ENCODE data around the gene MZT2B. TPM values are rescaled to one million over a fixed set of nuclear protein-coding genes. Genes with fewer than 3 reads are reported as not detected.
A peak's percentile ranks its signal among the peaks of the same experiment; 100 is the strongest.
"Not testable (repeated sequence)": the region's sequence is repeated elsewhere in the genome, so short reads cannot be mapped to it uniquely, and the experiment has no call there.

Gene MZT2B
- total RNA-seq, 1 experiment from 2014 or later: 265 TPM

- CTCF ChIA-PET; H3K27ac Mint-ChIP-seq (ENCODE audit: unreplicated experiment); H3K4me3 Mint-ChIP-seq (ENCODE audit: low read depth, unreplicated experiment); H3K27me3 Mint-ChIP-seq (ENCODE audit: unreplicated experiment); H3K4me1 Mint-ChIP-seq (ENCODE audit: low read depth, unreplicated experiment); BruUV-seq (replicated peaks); H3K9me3 Mint-ChIP-seq (ENCODE audit: low read depth, unreplicated experiment); DNase-seq; intact Hi-C loops (cut with micrococcal nuclease; ENCODE audit: unreplicated experiment); H3K36me3 Mint-ChIP-seq (ENCODE audit: insufficient read depth, unreplicated experiment): not testable (repeated sequence)
Observed at GRCh38 chr2:130207051-130207450, 25.0 kb downstream of the MZT2B start.

GRCh38 chr2:130219147-130219546 is 37.1 kb downstream of the MZT2B start:
- intact Hi-C loops (cut with micrococcal nuclease; ENCODE audit: unreplicated experiment); H3K4me3 Mint-ChIP-seq (ENCODE audit: low read depth, unreplicated experiment); BruUV-seq (replicated peaks); H3K36me3 Mint-ChIP-seq (ENCODE audit: insufficient read depth, unreplicated experiment); DNase-seq; H3K27me3 Mint-ChIP-seq (ENCODE audit: unreplicated experiment); H3K27ac Mint-ChIP-seq (ENCODE audit: unreplicated experiment); H3K9me3 Mint-ChIP-seq (ENCODE audit: low read depth, unreplicated experiment); H3K4me1 Mint-ChIP-seq (ENCODE audit: low read depth, unreplicated experiment); CTCF ChIA-PET: not testable (repeated sequence)

- BruUV-seq (replicated peaks); H3K4me3 Mint-ChIP-seq (ENCODE audit: low read depth, unreplicated experiment); CTCF ChIA-PET; H3K27ac Mint-ChIP-seq (ENCODE audit: unreplicated experiment); H3K27me3 Mint-ChIP-seq (ENCODE audit: unreplicated experiment); intact Hi-C loops (cut with micrococcal nuclease; ENCODE audit: unreplicated experiment); H3K36me3 Mint-ChIP-seq (ENCODE audit: insufficient read depth, unreplicated experiment); DNase-seq; H3K9me3 Mint-ChIP-seq (ENCODE audit: low read depth, unreplicated experiment); H3K4me1 Mint-ChIP-seq (ENCODE audit: low read depth, unreplicated experiment): not testable (repeated sequence)
Observed at GRCh38 chr2:130220505-130220904, 38.4 kb downstream of the MZT2B start.

- H3K9me3 Mint-ChIP-seq (ENCODE audit: low read depth, unreplicated experiment); H3K4me1 Mint-ChIP-seq (ENCODE audit: low read depth, unreplicated experiment); BruUV-seq (replicated peaks); H3K36me3 Mint-ChIP-seq (ENCODE audit: insufficient read depth, unreplicated experiment); intact Hi-C loops (cut with micrococcal nuclease; ENCODE audit: unreplicated experiment); H3K27me3 Mint-ChIP-seq (ENCODE audit: unreplicated experiment); CTCF ChIA-PET; H3K4me3 Mint-ChIP-seq (ENCODE audit: low read depth, unreplicated experiment); DNase-seq; H3K27ac Mint-ChIP-seq (ENCODE audit: unreplicated experiment): not testable (repeated sequence)
Observed at GRCh38 chr2:130222523-130222922, 40.5 kb downstream of the MZT2B start.

GRCh38 chr2:130228005-130228404 is 45.9 kb downstream of the MZT2B start:
- DNase-seq; BruUV-seq (replicated peaks); H3K4me3 Mint-ChIP-seq (ENCODE audit: low read depth, unreplicated experiment); H3K27me3 Mint-ChIP-seq (ENCODE audit: unreplicated experiment); H3K27ac Mint-ChIP-seq (ENCODE audit: unreplicated experiment); intact Hi-C loops (cut with micrococcal nuclease; ENCODE audit: unreplicated experiment); CTCF ChIA-PET; H3K9me3 Mint-ChIP-seq (ENCODE audit: low read depth, unreplicated experiment): not testable (repeated sequence)
- Mint-ChIP-seq H3K4me1 (ENCODE audit: low read depth, unreplicated experiment) (peaks cover 16% of the 10 kb centered on the region), H3K36me3 (ENCODE audit: insufficient read depth, unreplicated experiment) (peaks cover 18% of the 10 kb centered on the region)

- H3K9me3 Mint-ChIP-seq (ENCODE audit: low read depth, unreplicated experiment); H3K27ac Mint-ChIP-seq (ENCODE audit: unreplicated experiment); BruUV-seq (replicated peaks); DNase-seq; intact Hi-C loops (cut with micrococcal nuclease; ENCODE audit: unreplicated experiment); H3K27me3 Mint-ChIP-seq (ENCODE audit: unreplicated experiment): not testable (repeated sequence)
- H3K4me1 Mint-ChIP-seq (ENCODE audit: low read depth, unreplicated experiment): peaks cover 16% of the 10 kb centered on the region
- H3K36me3 Mint-ChIP-seq (ENCODE audit: insufficient read depth, unreplicated experiment): peaks cover 18% of the 10 kb centered on the region
- CTCF ChIA-PET: interaction anchor here (0.7 kb wide), 1 partner anchor 13 kb away, joined by 5 read pairs; no protein-coding TSS in a partner anchor
- peak overlapping the region; percentile 91 for H3K4me3 Mint-ChIP-seq (ENCODE audit: low read depth, unreplicated experiment)
Observed at GRCh38 chr2:130228467-130229160, 46.6 kb downstream of the MZT2B start.

- H3K36me3 Mint-ChIP-seq (ENCODE audit: insufficient read depth, unreplicated experiment): peaks cover 18% of the 10 kb centered on the region
- peak overlapping the region; percentile 91 for H3K4me3 Mint-ChIP-seq (ENCODE audit: low read depth, unreplicated experiment)
- H3K27me3 Mint-ChIP-seq (ENCODE audit: unreplicated experiment); BruUV-seq (replicated peaks); intact Hi-C loops (cut with micrococcal nuclease; ENCODE audit: unreplicated experiment); H3K9me3 Mint-ChIP-seq (ENCODE audit: low read depth, unreplicated experiment): not testable (repeated sequence)
- DNase-seq: peak; percentile 94
- peak overlapping the region; percentile 67 for H3K27ac Mint-ChIP-seq (ENCODE audit: unreplicated experiment)
- H3K4me1 Mint-ChIP-seq (ENCODE audit: low read depth, unreplicated experiment): peaks cover 16% of the 10 kb centered on the region
- CTCF ChIA-PET: interaction anchor here (0.7 kb wide), 1 partner anchor 12 kb away, joined by 5 read pairs; no protein-coding TSS in a partner anchor
Observed at GRCh38 chr2:130229161-130229510, 47.1 kb downstream of the MZT2B start.

- H3K27me3 Mint-ChIP-seq (ENCODE audit: unreplicated experiment); BruUV-seq (replicated peaks); intact Hi-C loops (cut with micrococcal nuclease; ENCODE audit: unreplicated experiment); CTCF ChIA-PET; H3K27ac Mint-ChIP-seq (ENCODE audit: unreplicated experiment); H3K9me3 Mint-ChIP-seq (ENCODE audit: low read depth, unreplicated experiment); DNase-seq: not testable (repeated sequence)
- H3K36me3 Mint-ChIP-seq (ENCODE audit: insufficient read depth, unreplicated experiment): peaks cover 18% of the 10 kb centered on the region
- peak overlapping the region; percentile 91 for H3K4me3 Mint-ChIP-seq (ENCODE audit: low read depth, unreplicated experiment)
- H3K4me1 Mint-ChIP-seq (ENCODE audit: low read depth, unreplicated experiment): peaks cover 16% of the 10 kb centered on the region
Observed at GRCh38 chr2:130230376-130230775, 48.3 kb downstream of the MZT2B start.

- H3K4me1 Mint-ChIP-seq (ENCODE audit: low read depth, unreplicated experiment): peaks cover 16% of the 10 kb centered on the region
- H3K4me3 Mint-ChIP-seq (ENCODE audit: low read depth, unreplicated experiment); H3K9me3 Mint-ChIP-seq (ENCODE audit: low read depth, unreplicated experiment); intact Hi-C loops (cut with micrococcal nuclease; ENCODE audit: unreplicated experiment); DNase-seq; H3K27ac Mint-ChIP-seq (ENCODE audit: unreplicated experiment); H3K27me3 Mint-ChIP-seq (ENCODE audit: unreplicated experiment); CTCF ChIA-PET; BruUV-seq (replicated peaks): not testable (repeated sequence)
- peaks cover 18% of the 10 kb centered on the region for H3K36me3 Mint-ChIP-seq (ENCODE audit: insufficient read depth, unreplicated experiment)
Observed at GRCh38 chr2:130230907-130231306, 48.8 kb downstream of the MZT2B start.
